ENCODE data around the gene NT5C2.
"Not testable (repeated sequence)": the region's sequence is repeated elsewhere in the genome, so short reads cannot be mapped to it uniquely, and the experiment has no call there.

NT5C2 gene

GRCh38 chr10:103083266-103083976 is 109.7 kb downstream of the NT5C2 start:
- DNase-seq: no peak

- DNase-seq: no peak
These were observed 110.4 kb downstream of the NT5C2 start for GRCh38 chr10:103082683-103083082.

GRCh38 chr10:103080891-103081581 is 112.0 kb downstream of the NT5C2 start:
- DNase-seq: no peak

- no peak for DNase-seq
These were observed 113.1 kb downstream of the NT5C2 start for GRCh38 chr10:103079946-103080345.

GRCh38 chr10:103079100-103079499 is 114.0 kb downstream of the NT5C2 start:
- no peak for DNase-seq

- no peak for DNase-seq
These were observed 114.4 kb downstream of the NT5C2 start for GRCh38 chr10:103078676-103079075.

- DNase-seq: no peak
These were observed 114.8 kb downstream of the NT5C2 start for GRCh38 chr10:103078309-103078615.

GRCh38 chr10:103077491-103078308 is 115.4 kb downstream of the NT5C2 start:
- DNase-seq: no peak

- DNase-seq: no peak
These were observed 116.1 kb downstream of the NT5C2 start for GRCh38 chr10:103077020-103077419.

- no peak for DNase-seq
These were observed 120.2 kb downstream of the NT5C2 start for GRCh38 chr10:103072891-103073290.

- no peak for DNase-seq
These were observed 120.8 kb downstream of the NT5C2 start for GRCh38 chr10:103072276-103072675.

GRCh38 chr10:103069453-103070331 is 123.4 kb downstream of the NT5C2 start:
- peak; percentile 33 to 63 (median 56) for DNase-seq

GRCh38 chr10:103067956-103068355 is 125.1 kb downstream of the NT5C2 start:
- DNase-seq: no peak

GRCh38 chr10:103067484-103067883 is 125.6 kb downstream of the NT5C2 start:
- no peak for DNase-seq

- not testable (repeated sequence) for DNase-seq
These were observed 126.0 kb downstream of the NT5C2 start for GRCh38 chr10:103067099-103067477.

GRCh38 chr10:103066141-103067098 is 126.7 kb downstream of the NT5C2 start:
- DNase-seq: no peak

- DNase-seq: no peak
These were observed 128.1 kb downstream of the NT5C2 start for GRCh38 chr10:103064956-103065355.

GRCh38 chr10:103062854-103063590 is 130.1 kb downstream of the NT5C2 start:
- DNase-seq: no peak

- DNase-seq: no peak
These were observed 132.5 kb downstream of the NT5C2 start for GRCh38 chr10:103060575-103060974.

GRCh38 chr10:103058034-103058433 is 135.0 kb downstream of the NT5C2 start:
- no peak for DNase-seq

GRCh38 chr10:103055105-103055504 is 138.0 kb downstream of the NT5C2 start:
- DNase-seq: no peak
